ENCODE results near the gene KDM6B.

Gene KDM6B

GRCh38 chr17:7833011-7833794 is 814 bp upstream of the KDM6B start:
- H3K27me3 Mint-ChIP-seq (ENCODE audit: low read depth), result peaks cover 24% of the 10 kb centered on the region
- peaks cover 20% of the 10 kb centered on the region for H3K4me1 Mint-ChIP-seq
- H3K4me3 Mint-ChIP-seq, result peak overlapping the region; percentile 92 to 94 (median 92)
- no peaks in the 10 kb centered on the region for H3K9me3 Mint-ChIP-seq
- H3K27ac Mint-ChIP-seq, result peak overlapping the region in 2 of 3 experiments; percentile 73 to 83
- H3K36me3 Mint-ChIP-seq (ENCODE audit: low read depth), result no peaks in the 10 kb centered on the region
- no peak for TF ChIP-seq CTCF (IDR thresholded peaks at IDR 0.05; ENCODE audit: unreplicated experiment in 3 of 3)

- peak overlapping the region; percentile 74 to 99 (median 95) for H3K27ac Mint-ChIP-seq
- no peaks in the 10 kb centered on the region for H3K9me3 Mint-ChIP-seq
- peaks cover 24% of the 10 kb centered on the region for H3K27me3 Mint-ChIP-seq (ENCODE audit: low read depth)
- peak overlapping the region; percentile 89 to 97 (median 90) for H3K4me3 Mint-ChIP-seq
- no peak for TF ChIP-seq CTCF (IDR thresholded peaks at IDR 0.05; ENCODE audit: unreplicated experiment in 3 of 3)
- peaks cover 34% of the 10 kb centered on the region for H3K4me1 Mint-ChIP-seq
- no peaks in the 10 kb centered on the region for H3K36me3 Mint-ChIP-seq (ENCODE audit: low read depth)
Observed at GRCh38 chr17:7834542-7834956, 532 bp downstream of the KDM6B start.

- Mint-ChIP-seq H3K27me3 (ENCODE audit: low read depth) (peaks cover 23% of the 10 kb centered on the region), H3K9me3 (no peaks in the 10 kb centered on the region), H3K4me3 (peak overlapping the region; percentile 89 to 97 (median 94)), H3K4me1 (peaks cover 40% of the 10 kb centered on the region), H3K36me3 (ENCODE audit: low read depth) (peaks cover 3% of the 10 kb centered on the region), H3K27ac (peak overlapping the region; percentile 74 to 99 (median 95))
- TF ChIP-seq CTCF (IDR thresholded peaks at IDR 0.05; ENCODE audit: unreplicated experiment in 3 of 3), result peak; percentile 77 to 80 (median 78)
Observed at GRCh38 chr17:7834957-7835813, 1.2 kb downstream of the KDM6B start.

GRCh38 chr17:7835814-7836595 is 2.0 kb downstream of the KDM6B start:
- Mint-ChIP-seq H3K27me3 (ENCODE audit: low read depth) (peaks cover 14% of the 10 kb centered on the region), H3K36me3 (ENCODE audit: low read depth) (peaks cover 10% of the 10 kb centered on the region), H3K9me3 (no peaks in the 10 kb centered on the region), H3K4me1 (peaks cover 48% of the 10 kb centered on the region), H3K4me3 (peak overlapping the region; percentile 94 to 97 (median 96)), H3K27ac (peak overlapping the region; percentile 79 to 99 (median 91))
- no peak for TF ChIP-seq CTCF (IDR thresholded peaks at IDR 0.05; ENCODE audit: unreplicated experiment in 3 of 3)

- H3K9me3 Mint-ChIP-seq, result no peaks in the 10 kb centered on the region
- no peak for TF ChIP-seq CTCF (IDR thresholded peaks at IDR 0.05; ENCODE audit: unreplicated experiment in 3 of 3)
- H3K36me3 Mint-ChIP-seq (ENCODE audit: low read depth), result peaks cover 10% of the 10 kb centered on the region
- H3K27ac Mint-ChIP-seq, result peak overlapping the region; percentile 79 to 99 (median 91)
- H3K4me3 Mint-ChIP-seq, result peak overlapping the region; percentile 94 to 97 (median 96)
- peaks cover 8% of the 10 kb centered on the region for H3K27me3 Mint-ChIP-seq (ENCODE audit: low read depth)
- H3K4me1 Mint-ChIP-seq, result peaks cover 54% of the 10 kb centered on the region
Observed at GRCh38 chr17:7836596-7837407, 2.8 kb downstream of the KDM6B start.

Data from nephron (organoid).